ENCODE measurements around the gene PSORS1C1. TPM values are rescaled to one million over a fixed set of nuclear protein-coding genes. Genes with fewer than 3 reads are reported as not detected.
"Not testable (repeated sequence)": the region's sequence is repeated elsewhere in the genome, so short reads cannot be mapped to it uniquely, and the experiment has no call there.

PSORS1C1 gene
- polyA plus RNA-seq, 1 donor from 2014 or later = not detected

- not testable (repeated sequence) for H3F3A ChIP-seq (ENCODE audit: insufficient read depth, low read length, poor library complexity, severe bottlenecking); H2AFZ ChIP-seq (ENCODE audit: low read depth, low read length); H3K9me3 ChIP-seq (ENCODE audit: low read length); H3K79me2 ChIP-seq (replicated peaks; ENCODE audit: insufficient read depth, low read length); H3K9ac ChIP-seq (ENCODE audit: low read length); H3K27me3 ChIP-seq (ENCODE audit: insufficient read depth, low read depth, low read length); H3K4me2 ChIP-seq (ENCODE audit: low read length); H3K36me3 ChIP-seq (ENCODE audit: insufficient read depth, low read length); H4K20me1 ChIP-seq (ENCODE audit: insufficient read depth); H3K9me2 ChIP-seq (ENCODE audit: insufficient read depth, low read length)
- Histone ChIP-seq H3K27ac (ENCODE audit: low read length) (peak overlapping the region; percentile 64), H3K4me3 (ENCODE audit: low read length) (peak overlapping the region; percentile 6)
Observed at GRCh38 chr6:31067891-31068668, 46.5 kb upstream of the PSORS1C1 start.

DNA sequence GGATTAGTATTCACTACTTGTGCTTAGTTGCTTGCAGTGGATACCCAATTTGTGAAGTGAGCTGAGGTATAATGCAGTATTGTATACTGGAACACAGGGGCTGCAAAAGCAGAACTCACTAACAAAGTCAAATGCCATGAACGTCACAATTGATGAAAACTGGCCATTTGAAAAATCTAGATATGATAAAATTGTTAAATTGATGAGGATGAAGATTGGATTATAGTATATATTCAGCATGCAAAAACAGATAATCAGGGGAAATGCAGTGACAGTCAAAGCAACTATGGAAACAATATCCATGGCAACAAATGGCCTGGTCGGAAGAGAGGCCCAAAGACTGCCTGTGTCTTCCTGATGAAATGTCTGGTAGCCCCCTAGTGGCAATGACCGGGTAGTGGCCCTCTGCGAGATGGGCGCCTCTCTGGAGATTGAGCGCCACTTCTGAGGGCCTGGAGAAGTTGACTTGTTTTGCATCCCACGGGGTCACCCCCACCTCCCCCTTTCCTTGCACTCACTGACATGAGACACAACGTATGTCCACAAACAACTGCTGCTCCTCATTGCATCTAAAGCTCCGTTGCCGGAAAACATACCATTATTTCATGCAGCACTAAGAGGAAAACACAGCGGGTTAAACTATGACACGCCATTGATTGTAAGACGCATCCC is 45.8 kb upstream of the PSORS1C1 start:
- Histone ChIP-seq H3K9me3 (ENCODE audit: low read length) (no peaks in the 10 kb centered on the region), H3K27ac (ENCODE audit: low read length) (peak overlapping the region; percentile 64), H3K27me3 (ENCODE audit: insufficient read depth, low read depth, low read length) (no peaks in the 10 kb centered on the region), H3K9ac (ENCODE audit: low read length) (no peak overlapping the region), H3K4me2 (ENCODE audit: low read length) (no peak overlapping the region), H3K9me2 (ENCODE audit: insufficient read depth, low read length) (no peaks in the 10 kb centered on the region), H3K36me3 (ENCODE audit: insufficient read depth, low read length) (no peaks in the 10 kb centered on the region), H3K4me3 (ENCODE audit: low read length) (peak overlapping the region; percentile 6), H4K20me1 (ENCODE audit: insufficient read depth) (no peaks in the 10 kb centered on the region), H2AFZ (ENCODE audit: low read depth, low read length) (no peak overlapping the region), H3K79me2 (replicated peaks; ENCODE audit: insufficient read depth, low read length) (no peaks in the 10 kb centered on the region), H3F3A (ENCODE audit: insufficient read depth, low read length, poor library complexity, severe bottlenecking) (no peaks in the 10 kb centered on the region)
- no peak for TF ChIP-seq TAF1 (IDR thresholded peaks at IDR 0.05; ENCODE audit: low read depth)
- TF ChIP-seq REST (IDR thresholded peaks at IDR 0.05; ENCODE audit: borderline replicate concordance) = no peak
- TF ChIP-seq RAD21 (conservative IDR thresholded peaks at IDR 0.05) = peak; percentile 68
- TF ChIP-seq MXI1 (conservative IDR thresholded peaks at IDR 0.05; ENCODE audit: poor library complexity, severe bottlenecking) = peak; percentile 43
- no peak for TF ChIP-seq POLR2AphosphoS5 (IDR thresholded peaks at IDR 0.05)
- TF ChIP-seq EZH2 (IDR thresholded peaks at IDR 0.05; ENCODE audit: borderline replicate concordance, insufficient read depth, low read length, poor library complexity, severe bottlenecking) = no peak
- TF ChIP-seq CTCF (IDR thresholded peaks at IDR 0.05; ENCODE audit: poor library complexity, severe bottlenecking) = peak; percentile 85
- TF ChIP-seq SMC3 (conservative IDR thresholded peaks at IDR 0.05; ENCODE audit: poor library complexity) = peak; percentile 74
- peak; percentile 8 for TF ChIP-seq EP300 (conservative IDR thresholded peaks at IDR 0.05; ENCODE audit: poor library complexity, severe bottlenecking)
